ENCODE measurements around the gene LRRN2.

- TF ChIP-seq ZNF274 (IDR thresholded peaks at IDR 0.05; ENCODE audit: low read depth, low read length) (no peak), YY1 (IDR thresholded peaks at IDR 0.05; ENCODE audit: insufficient read depth, insufficient read length) (no peak), SUZ12 (IDR thresholded peaks at IDR 0.05; ENCODE audit: extremely low read depth, insufficient read depth, insufficient read length) (no peak)
Measured at GRCh38 chr1:204672482-204673121, 12.9 kb downstream of the LRRN2 start.

Measured in NT2/D1 (cell line).